ENCODE measurements around the gene SLC10A7.

- TF ChIP-seq CTCF (IDR thresholded peaks at IDR 0.05; ENCODE audit: control extremely low read depth in 1 of 3, insufficient read depth in 1 of 3, low read depth in 1 of 3, low read length in 3 of 3) (peak in 1 of 3 experiments; percentile 22; a peak in 1 of 4 replicates), JUN (IDR thresholded peaks at IDR 0.05; ENCODE audit: low read depth, low read length) (no peak), SUZ12 (IDR thresholded peaks at IDR 0.05; ENCODE audit: low read length) (no peak), BRCA1 (IDR thresholded peaks at IDR 0.05; ENCODE audit: low read depth, low read length) (no peak), JUND (IDR thresholded peaks at IDR 0.05; ENCODE audit: low read length) (no peak), CEBPB (IDR thresholded peaks at IDR 0.05; ENCODE audit: low read depth, low read length) (no peak), CREB1 (IDR thresholded peaks at IDR 0.05) (no peak), CBX5 (IDR thresholded peaks at IDR 0.05; ENCODE audit: low read depth, low read length) (no peak), POLR2A (IDR thresholded peaks at IDR 0.05; ENCODE audit: control extremely low read depth in 1 of 2, low read depth in 2 of 2, low read length in 2 of 2) (no peak), MAX (IDR thresholded peaks at IDR 0.05) (no peak), ZNF274 (IDR thresholded peaks at IDR 0.05; ENCODE audit: borderline replicate concordance, extremely low read depth, low read length) (no peak), ATF3 (IDR thresholded peaks at IDR 0.05; ENCODE audit: insufficient read depth, low read depth, low read length) (no peak), YY1 (IDR thresholded peaks at IDR 0.05; ENCODE audit: low read depth, low read length) (no peak), KDM1A (IDR thresholded peaks at IDR 0.05; ENCODE audit: borderline replicate concordance, low read length) (no peak)
Observed at GRCh38 chr4:146514651-146515357, 6.9 kb downstream of the SLC10A7 start.
